H9 (cell line): Measurements from ENCODE around the gene ANKRD44. TPM values are rescaled to one million over a fixed set of nuclear protein-coding genes. Genes with fewer than 3 reads are reported as not detected.

ENCODE experiments used
- DNase-seq: peaks from one replicate; pipeline ENCODE4 v3.0.0-alpha.2; 2017
- H2AFZ ChIP-seq: one replicate; pipeline ENCODE4 v1.6.1; 2013; ENCODE audit warnings: mild to moderate bottlenecking, low read length, control low read depth, moderate library complexity
- H2AK5ac ChIP-seq: 2 replicates; pipeline ENCODE4 v1.6.1; 2013; ENCODE audit warnings: low read length, control low read depth, mixed read lengths; ENCODE audit not compliant: insufficient read length
- H2BK120ac ChIP-seq: one replicate; pipeline ENCODE4 v1.6.1; 2013; ENCODE audit warnings: low read depth, mild to moderate bottlenecking, low read length, control low read depth, inconsistent platforms; ENCODE audit not compliant: poor library complexity, severe bottlenecking
- H2BK12ac ChIP-seq: 2 replicates; pipeline ENCODE4 v1.6.1; 2013; ENCODE audit warnings: low read length, control low read depth, mixed read lengths, low read depth; ENCODE audit not compliant: insufficient read length
- H2BK15ac ChIP-seq: 2 replicates; pipeline ENCODE4 v1.6.1; 2013; ENCODE audit warnings: low read depth, low read length, control low read depth
- H2BK20ac ChIP-seq: one replicate; pipeline ENCODE4 v1.6.1; 2013; ENCODE audit warnings: low read depth, mild to moderate bottlenecking, low read length, control low read depth, inconsistent platforms; ENCODE audit not compliant: poor library complexity, severe bottlenecking
- H2BK5ac ChIP-seq: 2 replicates; pipeline ENCODE4 v1.6.1; 2013; ENCODE audit warnings: low read length, control low read depth, mixed read lengths; ENCODE audit not compliant: insufficient read length
- H3K14ac ChIP-seq: 2 replicates; pipeline ENCODE4 v1.6.1; 2013; ENCODE audit warnings: low read length, control low read depth; ENCODE audit not compliant: insufficient read depth
- H3K18ac ChIP-seq: 2 replicates; pipeline ENCODE4 v1.6.1; 2013; ENCODE audit warnings: low read depth, mild to moderate bottlenecking, mixed read lengths, low read length, control low read depth; ENCODE audit not compliant: insufficient read length
- H3K23ac ChIP-seq: 2 replicates; pipeline ENCODE4 v1.6.1; 2013; ENCODE audit warnings: low read length, control low read depth, mixed read lengths, low read depth; ENCODE audit not compliant: insufficient read length
- H3K23me2 ChIP-seq: 2 replicates; pipeline ENCODE4 v1.6.1; 2013; ENCODE audit warnings: low read depth, mild to moderate bottlenecking, mixed read lengths, low read length, control low read depth; ENCODE audit not compliant: insufficient read length, poor library complexity, severe bottlenecking
- H3K27ac ChIP-seq: 2 replicates; pipeline ENCODE4 v1.5.1; 2013; ENCODE audit warnings: low read length, control low read depth, mixed read lengths, low read depth; ENCODE audit not compliant: insufficient read length
- H3K27me3 ChIP-seq: 2 replicates; pipeline ENCODE4 v1.6.1; 2013; ENCODE audit warnings: low read length, control low read depth, inconsistent platforms; ENCODE audit not compliant: insufficient read depth
- H3K4ac ChIP-seq: 2 replicates; pipeline ENCODE4 v1.6.1; 2013; ENCODE audit warnings: low read depth, mild to moderate bottlenecking, control low read depth, inconsistent platforms, low read length, moderate library complexity
- H3K4me1 ChIP-seq: 2 replicates; pipeline ENCODE4 v1.6.1; 2013; ENCODE audit warnings: low read length, control low read depth, inconsistent platforms; ENCODE audit not compliant: insufficient read depth
- H3K4me2 ChIP-seq: 2 replicates; pipeline ENCODE4 v1.6.1; 2013; ENCODE audit warnings: low read length, control low read depth, mixed read lengths; ENCODE audit not compliant: insufficient read length, insufficient read depth
- H3K56ac ChIP-seq: 2 replicates; pipeline ENCODE4 v1.6.1; 2013; ENCODE audit warnings: low read depth, mild to moderate bottlenecking, mixed read lengths, low read length, control low read depth; ENCODE audit not compliant: insufficient read length
- H3K79me1 ChIP-seq: 2 replicates; pipeline ENCODE4 v1.6.1; 2013; ENCODE audit warnings: low read depth, mild to moderate bottlenecking, moderate library complexity, low read length, control low read depth, inconsistent platforms; ENCODE audit not compliant: insufficient read depth, poor library complexity, severe bottlenecking
- H3K79me2 ChIP-seq: 2 replicates; pipeline ENCODE4 v1.6.1; 2013; ENCODE audit warnings: low read length, control low read depth, inconsistent platforms; ENCODE audit not compliant: insufficient read depth
- H3K9ac ChIP-seq: 2 replicates; pipeline ENCODE4 v1.6.1; 2013; ENCODE audit warnings: low read length, control low read depth, mixed read lengths; ENCODE audit not compliant: insufficient read length; ENCODE audit errors: extremely low read depth
- H3K9me3 ChIP-seq: one replicate; pipeline ENCODE4 v1.6.1; 2013; ENCODE audit warnings: low read depth, low read length, inconsistent platforms; ENCODE audit not compliant: control insufficient read depth
- H3T11ph ChIP-seq: one replicate; pipeline ENCODE4 v1.6.1; 2013; ENCODE audit warnings: mild to moderate bottlenecking, low read length, control low read depth, inconsistent platforms
- H4K20me1 ChIP-seq: one replicate; pipeline ENCODE4 v1.6.1; 2013; ENCODE audit not compliant: control insufficient read depth, insufficient read length, insufficient read depth
- H4K5ac ChIP-seq: 2 replicates; pipeline ENCODE4 v1.6.1; 2013; ENCODE audit warnings: low read depth, mild to moderate bottlenecking, mixed read lengths, low read length, control low read depth; ENCODE audit not compliant: insufficient read length
- H4K8ac ChIP-seq: replicated peaks from 2 replicates; pipeline ENCODE4 v1.6.1; 2013; ENCODE audit warnings: low read length, control low read depth, mixed read lengths, low read depth; ENCODE audit not compliant: insufficient read length
- H4K91ac ChIP-seq: 2 replicates; pipeline ENCODE4 v1.6.1; 2013; ENCODE audit warnings: low read depth, mild to moderate bottlenecking, moderate library complexity, mixed read lengths, low read length, control low read depth; ENCODE audit not compliant: insufficient read length
- H3K27ac Mint-ChIP-seq, 3 experiments: 2 replicates in 2 of 3; 3 replicates in 1 of 3; pipeline ENCODE4 v1.8.0; 2020 to 2021; ENCODE audit warnings: mixed read lengths in 3 of 3, mild to moderate bottlenecking in 1 of 3, moderate library complexity in 1 of 3
- H3K27me3 Mint-ChIP-seq: 2 replicates; pipeline ENCODE4 v1.8.0; 2021; ENCODE audit warnings: low read depth, mild to moderate bottlenecking, moderate library complexity, mixed read lengths
- H3K36me3 Mint-ChIP-seq, 3 experiments: 2 replicates in 2 of 3; 3 replicates in 1 of 3; pipeline ENCODE4 v1.8.0; 2020 to 2021; ENCODE audit warnings: low read depth in 3 of 3, mixed read lengths in 3 of 3; ENCODE audit not compliant: insufficient read depth in 1 of 3
- H3K4me1 Mint-ChIP-seq, 2 experiments: 2 replicates each; pipeline ENCODE4 v1.8.0; 2020; ENCODE audit warnings: mixed read lengths in 2 of 2
- H3K4me3 Mint-ChIP-seq, 2 experiments: 2 replicates in 1 of 2; 3 replicates in 1 of 2; pipeline ENCODE4 v1.8.0; 2020 to 2021; ENCODE audit warnings: mild to moderate bottlenecking in 2 of 2, mixed read lengths in 2 of 2, moderate library complexity in 1 of 2
- H3K9me3 Mint-ChIP-seq, 2 experiments: 2 replicates in 1 of 2; 3 replicates in 1 of 2; pipeline ENCODE4 v1.8.0; 2020; ENCODE audit warnings: mild to moderate bottlenecking in 2 of 2, mixed read lengths in 2 of 2, moderate library complexity in 1 of 2
- WGBS: extraction: QIAGEN DNeasy Blood & Tissue Kit; methylation state at CpG from one replicate; pipeline ENCODE4 v1.1.7; 2013; ENCODE audit warnings: missing lambda C conversion rate, low lambda C conversion rate, mixed read lengths; ENCODE audit not compliant: insufficient read length; ENCODE audit errors: extremely low coverage; 5-methylcytosine and 5-hydroxymethylcytosine counted together
- total RNA-seq: library from RNA; stranded (reverse); gene quantifications from 2 replicates; pipeline ENCODE4 v1.2.1, GENCODE V29; 2021
- TF ChIP-seq, protein P1 (sequence below): fragments of 200-600 bp; sonication (generic); conservative IDR thresholded peaks from 3 replicates; pipeline ENCODE4 v1.8.0; 2021; ENCODE audit warnings: antibody characterized with exemption, mild to moderate bottlenecking

ANKRD44 gene
- total RNA-seq, 1 experiment from 2014 or later, result 1.9 TPM

DNA sequence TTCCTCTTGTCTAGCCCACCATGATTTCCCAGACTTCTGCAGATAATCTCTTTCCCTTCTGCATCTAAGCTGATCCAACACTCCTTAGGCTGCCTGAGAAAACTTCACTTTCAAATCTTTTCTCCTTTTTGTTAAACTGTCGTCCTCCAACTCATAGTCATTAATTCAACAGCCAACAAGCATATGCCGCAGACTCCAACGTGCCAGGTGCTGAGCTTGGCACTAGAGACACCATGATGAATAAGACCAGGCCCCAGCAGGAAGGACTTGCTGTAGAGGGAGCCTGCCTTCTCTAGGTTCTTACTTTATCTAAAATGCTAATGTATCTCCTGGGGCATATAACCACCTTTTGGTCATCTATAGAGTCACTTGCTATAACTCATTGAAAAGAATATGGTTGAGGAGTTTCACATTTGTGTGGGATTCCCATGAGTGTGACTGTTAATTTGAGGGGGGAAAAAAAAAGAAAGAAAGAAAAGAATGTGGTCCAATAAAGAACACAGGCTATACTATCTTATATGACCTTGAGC is 51.0 kb downstream of the ANKRD44 start:
- TF ChIP-seq, protein P1, sequence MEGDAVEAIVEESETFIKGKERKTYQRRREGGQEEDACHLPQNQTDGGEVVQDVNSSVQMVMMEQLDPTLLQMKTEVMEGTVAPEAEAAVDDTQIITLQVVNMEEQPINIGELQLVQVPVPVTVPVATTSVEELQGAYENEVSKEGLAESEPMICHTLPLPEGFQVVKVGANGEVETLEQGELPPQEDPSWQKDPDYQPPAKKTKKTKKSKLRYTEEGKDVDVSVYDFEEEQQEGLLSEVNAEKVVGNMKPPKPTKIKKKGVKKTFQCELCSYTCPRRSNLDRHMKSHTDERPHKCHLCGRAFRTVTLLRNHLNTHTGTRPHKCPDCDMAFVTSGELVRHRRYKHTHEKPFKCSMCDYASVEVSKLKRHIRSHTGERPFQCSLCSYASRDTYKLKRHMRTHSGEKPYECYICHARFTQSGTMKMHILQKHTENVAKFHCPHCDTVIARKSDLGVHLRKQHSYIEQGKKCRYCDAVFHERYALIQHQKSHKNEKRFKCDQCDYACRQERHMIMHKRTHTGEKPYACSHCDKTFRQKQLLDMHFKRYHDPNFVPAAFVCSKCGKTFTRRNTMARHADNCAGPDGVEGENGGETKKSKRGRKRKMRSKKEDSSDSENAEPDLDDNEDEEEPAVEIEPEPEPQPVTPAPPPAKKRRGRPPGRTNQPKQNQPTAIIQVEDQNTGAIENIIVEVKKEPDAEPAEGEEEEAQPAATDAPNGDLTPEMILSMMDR, result no peak
- WGBS, result no CpG with 5 or more reads among the region's 3 CpGs
- H2BK120ac ChIP-seq, result no peak overlapping the region
- H3K9me3 ChIP-seq, result no peaks in the 10 kb centered on the region
- H3K27me3 Mint-ChIP-seq, result no peaks in the 10 kb centered on the region; the same call in 1 of the 2 replicates
- H4K20me1 ChIP-seq, result no peaks in the 10 kb centered on the region
- H2BK5ac ChIP-seq, result no peak overlapping the region
- H3K23ac ChIP-seq, result no peak overlapping the region
- no peak overlapping the region for H3K9ac ChIP-seq
- no peak overlapping the region for H4K5ac ChIP-seq
- no peaks in the 10 kb centered on the region for H3K23me2 ChIP-seq
- no peak overlapping the region for H2AK5ac ChIP-seq
- H3K18ac ChIP-seq, result no peak overlapping the region
- no peak overlapping the region for H2BK15ac ChIP-seq
- no peak overlapping the region for H2BK12ac ChIP-seq
- H3K4me1 Mint-ChIP-seq, result peaks cover 7 to 9% of the 10 kb centered on the region in 2 experiments
- no peaks in the 10 kb centered on the region for H3K36me3 Mint-ChIP-seq
- H3K27ac Mint-ChIP-seq, result no peak overlapping the region
- no peak overlapping the region for H2AFZ ChIP-seq
- no peak overlapping the region for H3T11ph ChIP-seq
- no peak for DNase-seq
- no peaks in the 10 kb centered on the region for H3K27me3 ChIP-seq
- H3K4me1 ChIP-seq, result no peaks in the 10 kb centered on the region
- no peak overlapping the region for H3K4ac ChIP-seq
- H3K14ac ChIP-seq, result no peak overlapping the region
- H4K8ac ChIP-seq, result no peak overlapping the region
- no peak overlapping the region for H3K56ac ChIP-seq
- no peak overlapping the region for H3K4me2 ChIP-seq
- H3K27ac ChIP-seq, result no peak overlapping the region
- H3K79me1 ChIP-seq, result no peaks in the 10 kb centered on the region
- no peak overlapping the region for H3K4me3 Mint-ChIP-seq
- H4K91ac ChIP-seq, result no peak overlapping the region
- no peaks in the 10 kb centered on the region for H3K79me2 ChIP-seq
- H2BK20ac ChIP-seq, result no peak overlapping the region
- H3K9me3 Mint-ChIP-seq, result peaks cover 0 to 2% of the 10 kb centered on the region in 2 experiments; a peak in 1 of 5 replicates
